Coronary artery (tissue), 2 donors: Measurements from ENCODE around the gene MTHFD2.
A peak's percentile ranks its signal among the peaks of the same experiment; 100 is the strongest.
"Not testable (repeated sequence)": the region's sequence is repeated elsewhere in the genome, so short reads cannot be mapped to it uniquely, and the experiment has no call there.

Source experiments
- DNase-seq: peaks from one replicate; pipeline ENCODE4 v3.0.0-alpha.2; 2017; ENCODE audit warnings: low spot score
- H3K27ac ChIP-seq, 2 donors: fragments of 200-600 bp; sonication (generic); one replicate each; pipeline ENCODE4 v1.5.1; 2016 to 2019
- H3K4me3 ChIP-seq: fragments of 200-600 bp; sonication (generic); 2 replicates; pipeline ENCODE4 v1.5.1; 2016; ENCODE audit warnings: mild to moderate bottlenecking, moderate library complexity
- TF ChIP-seq, protein P1 (sequence below): fragments of 200-600 bp; sonication (generic); IDR thresholded peaks from one replicate; pipeline ENCODE4 v1.5.1; 2019; ENCODE audit warnings: antibody characterized with exemption

The MTHFD2 gene

DNA sequence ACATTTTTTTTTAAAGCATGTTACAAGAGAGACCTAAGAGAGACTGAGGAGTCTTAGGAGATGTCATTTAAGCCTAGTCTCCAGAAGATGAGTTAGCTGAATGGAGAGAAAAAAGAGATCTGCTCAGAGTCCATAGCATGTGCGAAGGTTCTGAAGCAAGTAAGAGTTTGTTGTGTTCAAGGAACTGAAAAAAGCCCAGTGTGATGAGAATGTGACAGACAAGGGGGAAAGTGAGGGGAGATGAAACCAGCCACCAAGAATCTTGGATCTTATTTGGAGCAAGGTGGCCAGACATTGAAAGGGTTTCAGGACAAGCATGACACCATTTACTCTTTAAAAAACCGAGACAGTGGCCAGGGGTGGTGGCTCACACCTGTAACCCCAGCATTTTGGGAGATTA lies 14.5 kb upstream of the MTHFD2 start:
- Histone ChIP-seq H3K27ac (no peak overlapping the region), H3K4me3 (no peak overlapping the region)
- TF ChIP-seq, protein P1, sequence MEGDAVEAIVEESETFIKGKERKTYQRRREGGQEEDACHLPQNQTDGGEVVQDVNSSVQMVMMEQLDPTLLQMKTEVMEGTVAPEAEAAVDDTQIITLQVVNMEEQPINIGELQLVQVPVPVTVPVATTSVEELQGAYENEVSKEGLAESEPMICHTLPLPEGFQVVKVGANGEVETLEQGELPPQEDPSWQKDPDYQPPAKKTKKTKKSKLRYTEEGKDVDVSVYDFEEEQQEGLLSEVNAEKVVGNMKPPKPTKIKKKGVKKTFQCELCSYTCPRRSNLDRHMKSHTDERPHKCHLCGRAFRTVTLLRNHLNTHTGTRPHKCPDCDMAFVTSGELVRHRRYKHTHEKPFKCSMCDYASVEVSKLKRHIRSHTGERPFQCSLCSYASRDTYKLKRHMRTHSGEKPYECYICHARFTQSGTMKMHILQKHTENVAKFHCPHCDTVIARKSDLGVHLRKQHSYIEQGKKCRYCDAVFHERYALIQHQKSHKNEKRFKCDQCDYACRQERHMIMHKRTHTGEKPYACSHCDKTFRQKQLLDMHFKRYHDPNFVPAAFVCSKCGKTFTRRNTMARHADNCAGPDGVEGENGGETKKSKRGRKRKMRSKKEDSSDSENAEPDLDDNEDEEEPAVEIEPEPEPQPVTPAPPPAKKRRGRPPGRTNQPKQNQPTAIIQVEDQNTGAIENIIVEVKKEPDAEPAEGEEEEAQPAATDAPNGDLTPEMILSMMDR = no peak
- no peak for DNase-seq

DNA sequence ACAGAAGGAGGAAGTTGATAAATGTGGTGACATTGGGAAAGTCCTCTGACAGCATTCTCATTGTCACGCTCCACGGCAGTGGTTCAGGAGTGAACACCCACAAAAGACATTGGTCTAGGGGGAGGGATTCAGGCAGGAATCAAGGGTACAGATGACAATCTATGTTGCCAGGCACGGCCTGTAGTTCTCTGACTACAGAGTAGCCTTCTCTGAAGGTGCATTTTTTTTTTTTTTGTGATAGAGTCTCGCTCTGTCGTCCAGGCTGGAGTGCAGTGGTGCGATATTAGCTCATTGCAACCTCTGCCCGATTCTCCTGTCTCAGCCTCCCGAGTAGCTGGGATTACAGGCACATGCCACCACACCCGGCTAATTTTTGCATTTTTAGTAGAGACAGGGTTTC lies 12.4 kb upstream of the MTHFD2 start:
- no peak overlapping the region for H3K4me3 ChIP-seq
- no peak for DNase-seq
- TF ChIP-seq, protein P1 = no peak
- H3K27ac ChIP-seq = peak overlapping the region in 1 of 2 donors; percentile 47

DNA sequence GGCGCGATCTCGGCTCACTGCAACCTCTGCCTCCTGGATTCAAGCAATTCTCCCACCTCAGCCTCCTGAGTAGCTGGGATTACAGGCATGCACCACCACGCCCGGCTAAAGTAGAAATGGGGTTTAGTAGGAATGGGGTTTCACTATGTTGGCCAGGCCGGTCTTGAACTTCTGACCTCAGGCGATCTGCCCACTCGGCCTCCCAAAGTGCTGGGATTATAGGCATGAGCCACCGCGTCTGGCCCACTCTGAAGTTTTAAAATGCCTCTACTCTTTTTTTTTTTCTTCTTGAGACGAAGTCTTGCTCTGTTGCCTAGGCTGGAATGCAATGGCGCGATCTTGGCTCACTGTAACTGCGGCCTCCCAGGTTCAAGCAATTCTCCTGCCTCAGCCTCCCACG lies 11.7 kb upstream of the MTHFD2 start:
- peak overlapping the region in 1 of 2 donors; percentile 47 for H3K27ac ChIP-seq

GRCh38 chr2:74188018-74188601 lies 10.3 kb upstream of the MTHFD2 start:
- no peak for DNase-seq
- Histone ChIP-seq H3K4me3 (no peak overlapping the region), H3K27ac (no peak overlapping the region)
- TF ChIP-seq, protein P1 = no peak

More for the DNA sequence above, 11.7 kb upstream of the MTHFD2 start:
- not testable (repeated sequence) for DNase-seq, H3K4me3 ChIP-seq

DNA sequence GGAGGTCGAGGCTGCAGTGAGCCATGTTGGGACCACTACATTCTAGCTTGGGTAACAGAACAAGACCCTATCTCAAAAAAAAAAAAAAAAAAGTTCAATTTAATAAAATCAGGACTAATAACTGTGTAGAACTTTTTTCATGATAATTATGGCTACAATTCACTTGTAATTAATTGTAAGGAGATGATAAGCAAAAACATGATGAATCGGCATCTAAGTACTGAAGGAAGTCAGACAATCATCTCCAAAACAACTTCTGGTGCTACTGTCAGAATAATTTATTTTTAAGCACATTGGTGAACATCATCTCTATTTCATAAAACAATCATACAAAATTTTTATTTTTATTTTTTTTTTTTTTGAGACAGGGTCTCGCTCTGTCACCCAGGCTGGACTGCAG lies 9.7 kb upstream of the MTHFD2 start:
- no peak for DNase-seq
- Histone ChIP-seq H3K4me3 (no peak overlapping the region), H3K27ac (no peak overlapping the region)
- TF ChIP-seq, protein P1 = no peak

GRCh38 chr2:74191596-74192380 lies 6.6 kb upstream of the MTHFD2 start:
- H3K4me3 ChIP-seq = no peak overlapping the region
- H3K27ac ChIP-seq = no peak overlapping the region
- TF ChIP-seq, protein P1 = no peak
- DNase-seq = no peak

DNA sequence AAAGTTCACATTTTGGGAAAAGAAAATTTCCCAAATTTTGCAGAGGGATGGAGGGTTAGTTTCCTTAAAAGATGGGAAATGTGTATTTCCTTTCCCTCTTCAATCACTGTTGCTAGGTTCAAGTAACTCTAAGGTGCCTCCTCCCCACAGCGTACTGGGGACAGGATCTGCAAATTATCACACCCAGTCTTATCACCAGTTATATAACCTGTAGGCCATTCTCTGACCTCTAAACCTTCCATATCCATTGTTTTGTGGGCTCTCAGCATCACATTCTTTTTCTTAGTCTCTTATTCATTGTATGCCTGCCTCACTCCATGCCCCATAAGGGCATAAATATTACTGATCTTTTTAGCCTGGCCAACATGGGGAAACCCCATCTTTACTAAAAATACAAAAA lies 3.6 kb upstream of the MTHFD2 start:
- H3K4me3 ChIP-seq = no peak overlapping the region
- DNase-seq = no peak
- TF ChIP-seq, protein P1 = no peak
- no peak overlapping the region for H3K27ac ChIP-seq
